GM21737 (cell line): ENCODE results near the gene DEAF1.

Experiments used
- ATAC-seq: cut with Tn5 transposase; IDR thresholded peaks from one replicate; pipeline ENCODE4 v1.9.1; 2021; ENCODE audit warnings: mild to moderate bottlenecking, moderate library complexity; ENCODE audit not compliant: unreplicated experiment

The DEAF1 gene

GRCh38 chr11:613369-613968 lies 81.6 kb downstream of the DEAF1 start:
- no peak for ATAC-seq

- no peak for ATAC-seq
Measured at GRCh38 chr11:612961-613300, 82.1 kb downstream of the DEAF1 start.

GRCh38 chr11:612201-612960 lies 82.6 kb downstream of the DEAF1 start:
- ATAC-seq = no peak

- no peak for ATAC-seq
Measured at GRCh38 chr11:611001-611996, 83.7 kb downstream of the DEAF1 start.

DNA sequence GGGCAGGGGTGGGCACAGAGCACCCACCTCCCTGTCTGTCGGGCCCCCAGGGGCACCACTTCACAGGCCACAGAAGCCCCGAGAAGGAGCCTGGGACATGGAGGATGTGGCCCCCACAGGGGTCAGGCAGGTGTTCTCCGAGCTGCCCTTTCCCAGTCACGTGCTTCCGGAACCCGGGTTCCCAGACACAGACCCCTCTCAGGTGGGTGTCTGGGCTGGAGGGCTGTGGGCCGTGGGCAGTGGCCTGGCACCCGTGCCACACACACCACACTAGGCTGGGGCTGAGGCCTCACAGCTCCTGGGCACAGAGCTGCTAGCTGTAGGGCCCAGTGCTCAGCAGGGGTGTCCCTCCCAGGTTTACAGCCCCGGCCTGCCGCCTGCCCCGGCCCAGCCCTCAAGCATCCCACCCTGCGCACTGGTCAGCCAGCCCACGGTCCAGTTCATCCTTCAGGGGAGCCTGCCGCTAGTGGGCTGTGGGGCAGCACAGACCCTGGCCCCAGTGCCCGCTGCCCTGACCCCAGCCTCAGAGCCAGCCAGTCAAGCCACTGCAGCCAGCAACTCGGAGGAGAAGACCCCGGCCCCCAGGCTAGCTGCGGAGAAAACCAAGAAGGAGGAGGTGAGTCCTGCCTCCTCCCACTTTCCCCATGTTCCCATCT lies 84.7 kb downstream of the DEAF1 start:
- no peak for ATAC-seq

DNA sequence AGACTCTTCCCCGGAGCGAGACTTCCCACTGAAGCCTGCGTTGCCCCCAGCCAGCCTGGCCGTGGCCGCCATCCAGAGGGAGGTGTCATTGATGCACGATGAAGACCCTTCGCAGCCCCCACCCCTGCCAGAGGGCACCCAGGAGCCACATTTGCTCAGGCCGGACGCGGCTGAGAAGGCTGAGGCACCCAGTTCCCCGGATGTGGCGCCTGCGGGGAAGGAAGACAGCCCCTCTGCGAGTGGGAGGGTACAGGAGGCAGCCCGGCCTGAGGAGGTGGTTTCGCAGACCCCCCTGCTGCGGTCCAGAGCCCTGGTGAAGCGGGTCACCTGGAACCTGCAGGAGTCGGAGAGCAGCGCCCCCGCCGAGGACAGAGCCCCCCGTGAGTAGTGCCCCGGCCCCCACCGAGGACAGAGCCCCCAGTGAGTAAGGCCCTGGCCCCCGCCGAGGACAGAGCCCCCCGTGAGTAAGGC lies 85.6 kb downstream of the DEAF1 start:
- ATAC-seq = no peak

DNA sequence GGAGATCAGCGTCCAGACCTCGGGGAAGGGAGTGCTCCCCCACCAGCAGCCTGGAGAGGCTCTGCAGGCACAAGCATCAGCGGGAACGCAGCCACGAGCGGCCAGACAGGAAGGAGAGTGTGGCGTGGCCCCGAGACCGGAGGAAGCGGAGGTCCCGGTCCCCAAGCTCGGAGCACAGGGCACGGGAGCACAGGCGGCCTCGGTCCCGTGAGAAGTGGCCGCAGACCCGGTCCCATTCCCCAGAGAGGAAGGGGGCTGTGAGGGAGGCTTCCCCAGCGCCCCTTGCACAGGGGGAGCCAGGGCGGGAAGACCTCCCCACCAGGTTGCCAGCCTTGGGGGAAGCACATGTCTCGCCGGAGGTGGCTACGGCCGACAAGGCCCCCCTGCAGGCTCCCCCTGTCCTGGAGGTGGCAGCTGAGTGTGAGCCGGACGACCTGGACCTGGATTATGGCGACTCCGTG lies 86.2 kb downstream of the DEAF1 start:
- no peak for ATAC-seq

- no peak for ATAC-seq
Measured at GRCh38 chr11:607971-608659, 86.9 kb downstream of the DEAF1 start.

DNA sequence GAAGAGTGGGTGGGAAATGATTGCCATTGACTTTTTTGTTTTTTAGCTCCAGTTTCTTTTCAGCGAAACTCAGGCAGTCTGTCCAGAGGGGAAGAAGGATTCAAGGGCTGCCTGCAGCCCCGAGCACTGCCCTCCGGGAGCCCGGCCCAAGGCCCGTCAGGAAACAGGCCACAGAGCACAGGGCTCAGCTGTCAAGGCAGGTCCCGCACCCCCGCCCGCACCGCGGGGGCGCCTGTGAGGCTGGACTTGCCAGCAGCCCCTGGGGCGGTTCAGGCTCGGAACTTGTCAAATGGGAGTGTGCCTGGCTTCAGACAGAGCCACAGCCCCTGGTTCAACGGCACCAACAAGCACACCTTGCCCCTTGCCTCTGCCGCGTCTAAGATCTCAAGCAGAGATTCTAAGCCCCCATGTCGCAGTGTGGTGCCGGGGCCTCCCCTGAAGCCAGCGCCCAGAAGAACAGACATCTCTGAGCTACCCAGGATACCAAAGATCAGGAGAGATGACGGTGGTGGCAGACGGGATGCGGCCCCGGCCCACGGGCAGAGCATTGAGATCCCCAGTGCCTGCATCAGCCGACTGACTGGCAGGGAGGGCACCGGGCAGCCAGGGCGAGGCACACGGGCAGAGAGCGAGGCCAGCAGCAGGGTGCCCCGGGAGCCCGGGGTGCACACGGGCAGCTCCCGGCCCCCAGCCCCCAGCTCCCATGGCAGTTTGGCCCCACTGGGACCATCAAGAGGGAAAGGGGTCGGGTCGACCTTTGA lies 87.8 kb downstream of the DEAF1 start:
- ATAC-seq = no peak

DNA sequence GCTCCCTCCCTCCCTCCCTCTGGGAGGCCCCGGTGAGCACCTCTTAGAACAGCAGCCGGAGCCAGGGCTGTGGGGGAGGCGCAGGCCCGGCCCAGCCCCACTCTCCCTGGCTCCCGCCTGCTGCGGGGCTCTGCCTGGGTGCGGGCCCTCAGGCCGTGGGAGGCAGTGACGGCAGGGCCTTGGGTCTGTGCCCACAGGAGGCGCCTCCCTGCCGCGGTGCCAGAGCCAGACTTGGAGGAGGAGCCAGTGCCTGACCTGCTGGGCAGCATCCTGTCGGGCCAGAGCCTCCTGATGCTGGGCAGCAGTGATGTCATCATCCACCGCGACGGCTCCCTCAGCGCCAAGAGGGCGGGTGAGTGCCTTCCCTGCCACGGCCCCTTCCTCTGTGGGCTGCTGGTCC lies 88.8 kb downstream of the DEAF1 start:
- no peak for ATAC-seq

GRCh38 chr11:605286-606129 lies 89.5 kb downstream of the DEAF1 start:
- no peak for ATAC-seq

- ATAC-seq = no peak
Measured at GRCh38 chr11:603154-603553, 91.9 kb downstream of the DEAF1 start.

GRCh38 chr11:601573-602245 lies 93.3 kb downstream of the DEAF1 start:
- no peak for ATAC-seq

GRCh38 chr11:598005-598680 lies 96.9 kb downstream of the DEAF1 start:
- ATAC-seq = no peak

DNA sequence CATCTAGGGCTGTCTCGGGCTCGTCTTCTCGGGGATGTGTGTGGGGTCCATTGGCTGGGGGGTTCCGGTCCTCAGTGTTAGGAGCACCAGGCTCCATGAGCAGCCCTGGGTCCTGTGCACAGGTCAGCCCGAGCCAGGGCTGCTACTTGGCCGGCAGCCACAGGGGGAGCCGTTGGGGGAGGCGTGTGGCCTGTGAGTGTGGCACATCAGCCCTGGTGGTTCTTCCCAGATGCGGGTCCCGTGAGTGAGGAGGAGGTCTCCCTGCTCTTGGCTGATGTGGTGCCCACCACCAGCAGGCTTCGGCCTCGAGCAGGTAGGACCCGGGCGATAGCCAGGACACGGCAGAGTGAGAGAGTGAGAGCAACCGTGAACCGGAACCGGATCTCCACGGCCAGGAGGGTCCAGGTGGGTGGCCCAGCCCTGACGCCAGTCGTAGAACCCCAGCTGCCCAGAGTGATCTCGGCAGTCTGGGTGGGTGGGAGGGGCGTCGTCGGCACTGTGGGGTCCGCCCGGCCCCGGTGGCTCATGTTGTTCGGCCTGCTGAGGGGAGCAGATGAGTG lies 97.8 kb downstream of the DEAF1 start:
- ATAC-seq = no peak

DNA sequence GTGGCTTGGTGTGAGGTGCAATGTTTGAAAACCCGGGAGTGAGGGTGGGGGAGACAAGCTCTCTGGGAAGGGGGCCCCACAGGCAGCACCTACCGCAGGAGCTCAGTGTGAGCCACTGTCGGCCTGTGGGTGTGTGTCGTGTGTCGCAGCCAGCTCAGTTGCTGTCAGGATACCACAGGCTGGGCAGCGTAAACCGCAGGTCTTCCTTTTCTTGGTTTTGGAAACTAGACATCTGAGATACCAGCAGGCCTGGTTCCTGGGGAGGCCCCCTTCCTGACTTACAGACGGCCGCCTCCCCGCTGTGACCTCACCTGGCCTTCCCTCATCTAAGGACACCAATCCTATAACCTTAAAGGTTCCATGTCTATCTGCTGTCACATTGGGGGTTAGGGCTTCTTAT lies 98.6 kb downstream of the DEAF1 start:
- ATAC-seq = no peak

- no peak for ATAC-seq
Measured at GRCh38 chr11:595400-595799, 99.6 kb downstream of the DEAF1 start.
